Fibroblast of lung (primary cell): ENCODE results near the gene C1QTNF3. TPM values are rescaled to one million over a fixed set of nuclear protein-coding genes. Genes with fewer than 3 reads are reported as not detected.

Experiments used
- DNase-seq, 2 donors: peaks; one replicate each; pipeline versions ENCODE4 v3.0.0 to v3.0.0-alpha.2; 2010; ENCODE audit warnings: low read depth in 2 of 2
- H2AFZ ChIP-seq: 2 replicates; pipeline ENCODE4 v1.5.1; 2012; ENCODE audit warnings: low read length, control low read depth, inconsistent platforms
- H3K27ac ChIP-seq: 2 replicates; pipeline ENCODE4 v1.5.1; 2011; ENCODE audit warnings: low read length, control low read depth; ENCODE audit not compliant: insufficient read depth
- H3K27me3 ChIP-seq: 2 replicates; pipeline ENCODE4 v1.5.1; 2011; ENCODE audit warnings: mild to moderate bottlenecking, low read length; ENCODE audit not compliant: control insufficient read depth, insufficient read depth
- H3K36me3 ChIP-seq: 2 replicates; pipeline ENCODE4 v1.5.1; 2011; ENCODE audit warnings: low read length; ENCODE audit not compliant: control insufficient read depth, insufficient read depth
- H3K4me1 ChIP-seq: 2 replicates; pipeline ENCODE4 v1.5.1; 2011; ENCODE audit warnings: low read length; ENCODE audit not compliant: control insufficient read depth, insufficient read depth; ENCODE audit errors: extremely low read depth
- H3K4me2 ChIP-seq: 2 replicates; pipeline ENCODE4 v1.5.1; 2011; ENCODE audit warnings: low read length, control low read depth; ENCODE audit not compliant: insufficient read depth; ENCODE audit errors: extremely low read depth
- H3K4me3 ChIP-seq, 4 experiments: fragments of 200-600 bp in 1 of 4; sonication (generic) in 1 of 4; replicated peaks in 1 of 4; 2 replicates each; pipeline ENCODE4 v1.5.1; 2011 to 2016; ENCODE audit warnings: low read length in 4 of 4, low read depth in 3 of 4, mild to moderate bottlenecking in 3 of 4, control low read depth in 2 of 4, inconsistent platforms in 1 of 4, mixed read lengths in 1 of 4; ENCODE audit not compliant: insufficient read depth in 1 of 4; ENCODE audit errors: control extremely low read depth in 1 of 4
- H3K79me2 ChIP-seq: 2 replicates; pipeline ENCODE4 v1.5.1; 2012; ENCODE audit warnings: mild to moderate bottlenecking, low read length, inconsistent platforms; ENCODE audit not compliant: control insufficient read depth, insufficient read depth
- H3K9ac ChIP-seq: 2 replicates; pipeline ENCODE4 v1.5.1; 2011; ENCODE audit warnings: mild to moderate bottlenecking, low read length, control low read depth; ENCODE audit not compliant: insufficient read depth
- H3K9me3 ChIP-seq: 2 replicates; pipeline ENCODE4 v1.5.1; 2012; ENCODE audit warnings: low read depth, low read length; ENCODE audit not compliant: control insufficient read depth, insufficient read depth
- H4K20me1 ChIP-seq: 2 replicates; pipeline ENCODE4 v1.5.1; 2011; ENCODE audit warnings: low read length; ENCODE audit not compliant: control insufficient read depth, insufficient read depth; ENCODE audit errors: extremely low read depth
- CTCF ChIP-seq, 2 donors: IDR thresholded peaks in 1 of 2; conservative IDR thresholded peaks in 1 of 2; 1 replicate in 1 of 2; 2 replicates in 1 of 2; pipeline ENCODE4 v1.5.1; 2011 to 2012; ENCODE audit warnings: low read length in 2 of 2, control low read depth in 1 of 2, inconsistent platforms in 1 of 2, low read depth in 1 of 2, mild to moderate bottlenecking in 1 of 2
- EZH2 ChIP-seq: IDR thresholded peaks from 2 replicates; pipeline ENCODE4 v1.5.1; 2012; ENCODE audit warnings: low read length, control low read depth, mild to moderate bottlenecking; ENCODE audit errors: missing control alignments
- polyA plus RNA-seq, 2 donors: library from polyadenylated mRNA; depleted of rRNA in 1 of 2; stranded (reverse) in 1 of 2; unstranded in 1 of 2; fragments of >200 nt; gene quantifications; 2 replicates each; pipeline ENCODE4 v1.2.1, GENCODE V29; 2011 to 2012; ENCODE audit warnings: missing spikeins in 1 of 2
- total RNA-seq: library from RNA; depleted of rRNA; stranded (reverse); fragments of >200 nt; gene quantifications from 2 replicates; pipeline ENCODE4 v1.2.1, GENCODE V29; 2014

Gene C1QTNF3
- total and polyA plus RNA-seq, 2 donors (not counting 1 experiment from before 2014, with no cell fraction given) = 0.68 to 1.2 TPM

- Histone ChIP-seq H3K4me3 (no peak overlapping the region), H3K9ac (no peak overlapping the region), H3K4me2 (no peak overlapping the region), H3K79me2 (no peaks in the 10 kb centered on the region), H3K4me1 (no peaks in the 10 kb centered on the region), H3K27ac (no peak overlapping the region), H3K27me3 (no peaks in the 10 kb centered on the region), H4K20me1 (no peaks in the 10 kb centered on the region), H2AFZ (no peak overlapping the region), H3K36me3 (no peaks in the 10 kb centered on the region), H3K9me3 (no peaks in the 10 kb centered on the region)
- TF ChIP-seq CTCF (conservative IDR thresholded peaks at IDR 0.05 in 1 of 2, IDR thresholded peaks at IDR 0.05 in 1 of 2; ENCODE audit: low read depth in 1 of 2, low read length in 2 of 2) (no peak), EZH2 (no peak)
- DNase-seq = no peak
Measured at GRCh38 chr5:34059977-34060376, 17.0 kb upstream of the C1QTNF3 start.

DNA sequence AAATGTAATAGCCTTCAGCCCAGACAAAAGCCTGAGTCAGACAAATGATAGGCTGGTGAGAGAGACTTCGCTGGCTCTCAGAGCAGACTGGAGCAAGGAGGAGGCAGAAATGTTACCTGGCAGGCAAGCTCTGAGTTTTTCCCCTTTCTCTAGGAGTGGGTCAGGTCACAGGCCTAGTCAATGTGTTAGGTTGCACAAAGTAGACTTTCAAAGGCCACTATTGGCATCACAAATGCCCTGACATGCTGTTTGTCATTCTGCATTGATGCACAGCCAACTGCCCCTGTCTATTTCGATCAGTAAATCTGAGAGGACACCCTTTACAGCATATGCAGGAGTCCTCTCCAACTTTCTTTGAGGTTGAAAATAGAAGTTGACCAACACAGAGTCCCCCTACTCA, 15.5 kb upstream of the C1QTNF3 start:
- Histone ChIP-seq H4K20me1 (no peaks in the 10 kb centered on the region), H3K4me3 (no peak overlapping the region), H3K4me1 (peaks cover under 1% of the 10 kb centered on the region), H3K9ac (no peak overlapping the region), H2AFZ (no peak overlapping the region), H3K27ac (no peak overlapping the region), H3K79me2 (no peaks in the 10 kb centered on the region), H3K9me3 (no peaks in the 10 kb centered on the region), H3K27me3 (no peaks in the 10 kb centered on the region), H3K4me2 (no peak overlapping the region), H3K36me3 (no peaks in the 10 kb centered on the region)
- no peak for DNase-seq
- no peak for TF ChIP-seq CTCF (conservative IDR thresholded peaks at IDR 0.05 in 1 of 2, IDR thresholded peaks at IDR 0.05 in 1 of 2; ENCODE audit: low read depth in 1 of 2, low read length in 2 of 2)
- TF ChIP-seq EZH2 = no peak

GRCh38 chr5:34057569-34057968, 14.6 kb upstream of the C1QTNF3 start:
- H3K79me2 ChIP-seq = no peaks in the 10 kb centered on the region
- peaks cover 5% of the 10 kb centered on the region for H3K4me1 ChIP-seq
- no peak overlapping the region for H3K9ac ChIP-seq
- no peak for TF ChIP-seq CTCF (conservative IDR thresholded peaks at IDR 0.05 in 1 of 2, IDR thresholded peaks at IDR 0.05 in 1 of 2; ENCODE audit: low read depth in 1 of 2, low read length in 2 of 2)
- TF ChIP-seq EZH2 = no peak
- H2AFZ ChIP-seq = no peak overlapping the region
- H3K4me3 ChIP-seq = no peak overlapping the region
- H3K9me3 ChIP-seq = no peaks in the 10 kb centered on the region
- no peak overlapping the region for H3K27ac ChIP-seq
- no peaks in the 10 kb centered on the region for H4K20me1 ChIP-seq
- H3K4me2 ChIP-seq = no peak overlapping the region
- H3K36me3 ChIP-seq = no peaks in the 10 kb centered on the region
- no peak for DNase-seq
- no peaks in the 10 kb centered on the region for H3K27me3 ChIP-seq
